Activated CD8-positive, alpha-beta memory T cell treated with anti-CD3 and anti-CD28 coated beads for 48 hours (primary cell): ENCODE data around the gene PTPRD.

Source experiments
- DNase-seq, 3 experiments: peaks; one replicate each; pipeline ENCODE4 v3.0.0-alpha.2; 2020; ENCODE audit warnings: low read depth in 2 of 3, low spot score in 2 of 3

The PTPRD gene

GRCh38 chr9:8419596-8420275, 2193.1 kb downstream of the PTPRD start:
- no peak for DNase-seq

GRCh38 chr9:8417341-8417740, 2195.5 kb downstream of the PTPRD start:
- no peak for DNase-seq

GRCh38 chr9:8412327-8412726, 2200.5 kb downstream of the PTPRD start:
- no peak for DNase-seq

- DNase-seq: no peak
Measured at GRCh38 chr9:8408575-8409190, 2204.1 kb downstream of the PTPRD start.

- no peak for DNase-seq
Measured at GRCh38 chr9:8401961-8402705, 2210.7 kb downstream of the PTPRD start.

- DNase-seq: no peak
Measured at GRCh38 chr9:8400378-8400777, 2212.4 kb downstream of the PTPRD start.

GRCh38 chr9:8395022-8395421, 2217.8 kb downstream of the PTPRD start:
- DNase-seq: no peak

- no peak for DNase-seq
Measured at GRCh38 chr9:8394341-8394740, 2218.5 kb downstream of the PTPRD start.

- no peak for DNase-seq
Measured at GRCh38 chr9:8392866-8393265, 2219.9 kb downstream of the PTPRD start.

GRCh38 chr9:8391566-8391965, 2221.2 kb downstream of the PTPRD start:
- DNase-seq: no peak

GRCh38 chr9:8391132-8391531, 2221.7 kb downstream of the PTPRD start:
- DNase-seq: no peak

- DNase-seq: no peak
Measured at GRCh38 chr9:8390571-8390970, 2222.2 kb downstream of the PTPRD start.

GRCh38 chr9:8389531-8389930, 2223.3 kb downstream of the PTPRD start:
- DNase-seq: no peak

GRCh38 chr9:8388132-8388531, 2224.7 kb downstream of the PTPRD start:
- DNase-seq: no peak

- DNase-seq: no peak
Measured at GRCh38 chr9:8384091-8384490, 2228.7 kb downstream of the PTPRD start.

- no peak for DNase-seq
Measured at GRCh38 chr9:8382777-8383527, 2229.8 kb downstream of the PTPRD start.

- DNase-seq: no peak
Measured at GRCh38 chr9:8382266-8382665, 2230.5 kb downstream of the PTPRD start.

- DNase-seq: no peak
Measured at GRCh38 chr9:8381601-8382000, 2231.2 kb downstream of the PTPRD start.

GRCh38 chr9:8374471-8374870, 2238.3 kb downstream of the PTPRD start:
- DNase-seq: no peak

- DNase-seq: no peak
Measured at GRCh38 chr9:8371686-8372085, 2241.1 kb downstream of the PTPRD start.

GRCh38 chr9:8366161-8366926, 2246.5 kb downstream of the PTPRD start:
- no peak for DNase-seq
